ENCODE results near the gene PRUNE2. TPM values are rescaled to one million over a fixed set of nuclear protein-coding genes. Genes with fewer than 3 reads are reported as not detected.

PRUNE2 gene
- total RNA-seq, 1 experiment from 2014 or later: 0.59 TPM

- H3K9me3 ChIP-seq (ENCODE audit: control insufficient read depth in 1 of 2, insufficient read depth in 1 of 2, low read depth in 1 of 2, low read length in 2 of 2): no peaks in the 10 kb centered on the region
- no peak overlapping the region for H3K4me2 ChIP-seq (ENCODE audit: low read length)
- no peaks in the 10 kb centered on the region; the same call in 1 of the 2 replicates for H3K27me3 ChIP-seq (ENCODE audit: insufficient read depth, low read length)
- no TSS peak for BruUV-seq (replicated peaks)
- intact Hi-C loops (cut with micrococcal nuclease): no loop called here
- CTCF ChIA-PET: no interaction called here
- H3K4me3 ChIP-seq (replicated peaks in 1 of 2; ENCODE audit: low read depth in 1 of 2, low read length in 2 of 2): no peak overlapping the region
- no peaks in the 10 kb centered on the region for H3K79me2 ChIP-seq (ENCODE audit: insufficient read depth, low read length)
- RAD21 ChIA-PET (ENCODE audit: low non-redundant PET in 1 of 2, low total read pairs in 2 of 2, uncharacterized antibody in 2 of 2, unreplicated experiment in 2 of 2): no interaction called here
- no peaks in the 10 kb centered on the region for H3K9me2 ChIP-seq (ENCODE audit: insufficient read depth)
- no peak for DNase-seq (ENCODE audit: low read depth, low spot score)
- no peak overlapping the region for H2AFZ ChIP-seq (ENCODE audit: low read depth, low read length, poor library complexity, severe bottlenecking)
- ATAC-seq: no peak
- no peak overlapping the region for H3K27ac ChIP-seq (ENCODE audit: low read depth, low read length)
- H4K20me1 ChIP-seq (ENCODE audit: insufficient read depth): no peaks in the 10 kb centered on the region
- POLR2A ChIA-PET: no interaction called here
- no peak overlapping the region for H3K9ac ChIP-seq (ENCODE audit: low read length)
- no peaks in the 10 kb centered on the region for H3K36me3 ChIP-seq (ENCODE audit: control insufficient read depth in 1 of 2, insufficient read depth in 2 of 2, low read length in 2 of 2)
- TF ChIP-seq, protein P1, sequence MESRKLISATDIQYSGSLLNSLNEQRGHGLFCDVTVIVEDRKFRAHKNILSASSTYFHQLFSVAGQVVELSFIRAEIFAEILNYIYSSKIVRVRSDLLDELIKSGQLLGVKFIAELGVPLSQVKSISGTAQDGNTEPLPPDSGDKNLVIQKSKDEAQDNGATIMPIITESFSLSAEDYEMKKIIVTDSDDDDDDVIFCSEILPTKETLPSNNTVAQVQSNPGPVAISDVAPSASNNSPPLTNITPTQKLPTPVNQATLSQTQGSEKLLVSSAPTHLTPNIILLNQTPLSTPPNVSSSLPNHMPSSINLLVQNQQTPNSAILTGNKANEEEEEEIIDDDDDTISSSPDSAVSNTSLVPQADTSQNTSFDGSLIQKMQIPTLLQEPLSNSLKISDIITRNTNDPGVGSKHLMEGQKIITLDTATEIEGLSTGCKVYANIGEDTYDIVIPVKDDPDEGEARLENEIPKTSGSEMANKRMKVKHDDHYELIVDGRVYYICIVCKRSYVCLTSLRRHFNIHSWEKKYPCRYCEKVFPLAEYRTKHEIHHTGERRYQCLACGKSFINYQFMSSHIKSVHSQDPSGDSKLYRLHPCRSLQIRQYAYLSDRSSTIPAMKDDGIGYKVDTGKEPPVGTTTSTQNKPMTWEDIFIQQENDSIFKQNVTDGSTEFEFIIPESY (IDR thresholded peaks at IDR 0.05; ENCODE audit: extremely low read depth, insufficient replicate concordance, low read length): no peak
- TF ChIP-seq EZH2 (IDR thresholded peaks at IDR 0.05): no peak
- TF ChIP-seq JUND (IDR thresholded peaks at IDR 0.05): no peak
- no peak for TF ChIP-seq SP1 (IDR thresholded peaks at IDR 0.05; ENCODE audit: low read depth)
- no peak for TF ChIP-seq SIN3A (IDR thresholded peaks at IDR 0.05; ENCODE audit: low read depth)
- TF ChIP-seq POLR2A (IDR thresholded peaks at IDR 0.05; ENCODE audit: borderline replicate concordance, extremely low read depth, insufficient read depth, insufficient read length): no peak
- no peak for TF ChIP-seq EZH2phosphoT487 (IDR thresholded peaks at IDR 0.05; ENCODE audit: borderline replicate concordance)
- no peak for TF ChIP-seq EGR1 (IDR thresholded peaks at IDR 0.05; ENCODE audit: low read depth)
- TF ChIP-seq, protein P2, sequence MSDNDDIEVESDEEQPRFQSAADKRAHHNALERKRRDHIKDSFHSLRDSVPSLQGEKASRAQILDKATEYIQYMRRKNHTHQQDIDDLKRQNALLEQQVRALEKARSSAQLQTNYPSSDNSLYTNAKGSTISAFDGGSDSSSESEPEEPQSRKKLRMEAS (IDR thresholded peaks at IDR 0.05): no peak
- 0 out of 4 replicates have a peak, but pooled peaks cover 0 to 8% of the 10 kb centered on the region in 2 experiments for H3K4me1 ChIP-seq (ENCODE audit: control insufficient read depth in 1 of 2, insufficient read depth in 2 of 2, low read length in 2 of 2)
These were observed 221.7 kb downstream of the PRUNE2 start for GRCh38 chr9:76684213-76684612.

GRCh38 chr9:76681556-76681955 lies 224.4 kb downstream of the PRUNE2 start:
- POLR2A ChIA-PET: no interaction called here
- H3K4me2 ChIP-seq (ENCODE audit: low read length): no peak overlapping the region
- TF ChIP-seq ZNF274 (IDR thresholded peaks at IDR 0.05; ENCODE audit: low read depth, low read length): no peak
- TF ChIP-seq CBX3 (IDR thresholded peaks at IDR 0.05; ENCODE audit: low read depth): no peak
- no peak for TF ChIP-seq REST (IDR thresholded peaks at IDR 0.05; ENCODE audit: low read depth)
- no peak for TF ChIP-seq POLR2AphosphoS5 (IDR thresholded peaks at IDR 0.05; ENCODE audit: low read depth, low read length)
- TF ChIP-seq JUND (IDR thresholded peaks at IDR 0.05): no peak
- TF ChIP-seq ELF1 (IDR thresholded peaks at IDR 0.05; ENCODE audit: borderline replicate concordance, low read depth): no peak
- no peak for TF ChIP-seq POLR2A (IDR thresholded peaks at IDR 0.05; ENCODE audit: borderline replicate concordance, extremely low read depth, insufficient read depth, insufficient read length)
- no peak for TF ChIP-seq EZH2phosphoT487 (IDR thresholded peaks at IDR 0.05; ENCODE audit: borderline replicate concordance)
- TF ChIP-seq, protein P2 (IDR thresholded peaks at IDR 0.05): no peak
- TF ChIP-seq SRF (IDR thresholded peaks at IDR 0.05; ENCODE audit: low read depth): no peak
- TF ChIP-seq ZFX (IDR thresholded peaks at IDR 0.05): no peak
- TF ChIP-seq RAD21 (IDR thresholded peaks at IDR 0.05; ENCODE audit: low read depth): no peak
- TF ChIP-seq SIN3A (IDR thresholded peaks at IDR 0.05; ENCODE audit: low read depth): no peak

More at GRCh38 chr9:76681556-76681955, 224.4 kb downstream of the PRUNE2 start:
- Histone ChIP-seq H3K4me1 (ENCODE audit: control insufficient read depth in 1 of 2, insufficient read depth in 2 of 2, low read length in 2 of 2) (no peaks in the 10 kb centered on the region), H3K9ac (ENCODE audit: low read length) (no peak overlapping the region), H3K36me3 (ENCODE audit: control insufficient read depth in 1 of 2, insufficient read depth in 2 of 2, low read length in 2 of 2) (no peaks in the 10 kb centered on the region), H2AFZ (ENCODE audit: low read depth, low read length, poor library complexity, severe bottlenecking) (no peak overlapping the region), H3K27me3 (ENCODE audit: insufficient read depth, low read length) (no peaks in the 10 kb centered on the region), H3K9me3 (ENCODE audit: control insufficient read depth in 1 of 2, insufficient read depth in 1 of 2, low read depth in 1 of 2, low read length in 2 of 2) (no peaks in the 10 kb centered on the region), H3K9me2 (ENCODE audit: insufficient read depth) (no peaks in the 10 kb centered on the region), H3K4me3 (replicated peaks in 1 of 2; ENCODE audit: low read depth in 1 of 2, low read length in 2 of 2) (no peak overlapping the region), H3K27ac (ENCODE audit: low read depth, low read length) (no peak overlapping the region), H4K20me1 (ENCODE audit: insufficient read depth) (no peaks in the 10 kb centered on the region), H3K79me2 (ENCODE audit: insufficient read depth, low read length) (no peaks in the 10 kb centered on the region)
- RAD21 ChIA-PET (ENCODE audit: low non-redundant PET in 1 of 2, low total read pairs in 2 of 2, uncharacterized antibody in 2 of 2, unreplicated experiment in 2 of 2): no interaction called here
- no TSS peak for BruUV-seq (replicated peaks)
- CTCF ChIA-PET: interaction anchor here (1.2 kb wide), 1 partner anchor 23 kb away, joined by 3 read pairs; no protein-coding TSS in a partner anchor
- DNase-seq (ENCODE audit: low read depth, low spot score) (no peak), ATAC-seq (no peak)
- intact Hi-C loops (cut with micrococcal nuclease): no loop called here

Measured in HCT116 (cell line).